Natural killer cell (primary cell): ENCODE data around the gene APOA1. TPM values are rescaled to one million over a fixed set of nuclear protein-coding genes. Genes with fewer than 3 reads are reported as not detected.

ENCODE experiments used
- ATAC-seq, 3 donors: fragments of 150-1000 bp in 2 of 3; fragments of 200-7000 bp in 1 of 3; cut with Tn5 transposase; 1 replicate in 1 of 3; 2 replicates in 2 of 3; pipeline ENCODE4 v1.10.0; 2021; ENCODE audit warnings: mild to moderate bottlenecking in 2 of 3, moderate library complexity in 2 of 3
- DNase-seq, 2 donors: peaks; one replicate each; pipeline versions ENCODE4 v3.0.0 to v3.0.0-alpha.2; 2013 to 2021; ENCODE audit warnings: mixed read lengths in 1 of 2
- H3K27ac ChIP-seq: one replicate; pipeline ENCODE4 v1.5.1; 2013; ENCODE audit warnings: mild to moderate bottlenecking, low read length
- H3K27me3 ChIP-seq: one replicate; pipeline ENCODE4 v1.6.1; 2013; ENCODE audit warnings: low read length; ENCODE audit not compliant: control insufficient read depth, insufficient read depth
- H3K36me3 ChIP-seq: one replicate; pipeline ENCODE4 v1.6.1; 2013; ENCODE audit warnings: low read length; ENCODE audit not compliant: control insufficient read depth, insufficient read depth
- H3K4me1 ChIP-seq: one replicate; pipeline ENCODE4 v1.6.1; 2013; ENCODE audit warnings: low read length; ENCODE audit not compliant: control insufficient read depth, insufficient read depth
- H3K4me3 ChIP-seq: one replicate; pipeline ENCODE4 v1.5.1; 2013; ENCODE audit warnings: low read length
- H3K9me3 ChIP-seq: one replicate; pipeline ENCODE4 v1.6.1; 2013; ENCODE audit warnings: low read length; ENCODE audit not compliant: control insufficient read depth, insufficient read depth
- H3K27ac Mint-ChIP-seq, 2 donors: one replicate each; pipeline ENCODE4 v1.8.0; 2022; ENCODE audit warnings: mild to moderate bottlenecking in 2 of 2, mixed read lengths in 2 of 2, moderate library complexity in 1 of 2
- H3K27me3 Mint-ChIP-seq, 2 donors: one replicate each; pipeline ENCODE4 v1.8.0; 2022; ENCODE audit warnings: low read depth in 2 of 2, mixed read lengths in 2 of 2
- H3K36me3 Mint-ChIP-seq: one replicate; pipeline ENCODE4 v1.8.0; 2022; ENCODE audit warnings: mixed read lengths
- H3K4me1 Mint-ChIP-seq, 2 donors: one replicate each; pipeline ENCODE4 v1.8.0; 2022; ENCODE audit warnings: mixed read lengths in 2 of 2
- H3K4me3 Mint-ChIP-seq: one replicate; pipeline ENCODE4 v1.8.0; 2022; ENCODE audit warnings: mild to moderate bottlenecking, moderate library complexity, mixed read lengths
- H3K9me3 Mint-ChIP-seq, 2 donors: one replicate each; pipeline ENCODE4 v1.8.0; 2022; ENCODE audit warnings: mixed read lengths in 2 of 2
- WGBS: methylation state at CpG from one replicate; pipeline ENCODE4 v1.1.7; 2013; ENCODE audit warnings: missing lambda C conversion rate; ENCODE audit not compliant: insufficient coverage; 5-methylcytosine and 5-hydroxymethylcytosine counted together
- intact Hi-C: fragments of 100-400 bp; cut with micrococcal nuclease; formaldehyde crosslinking; loops from one replicate; pipeline ENCODE4 v1.14.2; 2022
- total RNA-seq, 4 donors: library from RNA; stranded (reverse); fragments of 120-200 nt in 1 of 4; gene quantifications; one replicate each; pipeline versions ENCODE4 v1.2.3 to v1.2.4, GENCODE V29; 2013 to 2022
- TF ChIP-seq, protein P1 (sequence below): fragments of 200-600 bp; IDR thresholded peaks from one replicate; pipeline ENCODE4 v1.8.0; 2022; ENCODE audit warnings: antibody characterized with exemption

The APOA1 gene
- total RNA-seq, 3 donors from 2014 or later (not counting 1 experiment from before 2014, with no cell fraction given), result 0.54 to 0.87 TPM; not detected in 1

DNA sequence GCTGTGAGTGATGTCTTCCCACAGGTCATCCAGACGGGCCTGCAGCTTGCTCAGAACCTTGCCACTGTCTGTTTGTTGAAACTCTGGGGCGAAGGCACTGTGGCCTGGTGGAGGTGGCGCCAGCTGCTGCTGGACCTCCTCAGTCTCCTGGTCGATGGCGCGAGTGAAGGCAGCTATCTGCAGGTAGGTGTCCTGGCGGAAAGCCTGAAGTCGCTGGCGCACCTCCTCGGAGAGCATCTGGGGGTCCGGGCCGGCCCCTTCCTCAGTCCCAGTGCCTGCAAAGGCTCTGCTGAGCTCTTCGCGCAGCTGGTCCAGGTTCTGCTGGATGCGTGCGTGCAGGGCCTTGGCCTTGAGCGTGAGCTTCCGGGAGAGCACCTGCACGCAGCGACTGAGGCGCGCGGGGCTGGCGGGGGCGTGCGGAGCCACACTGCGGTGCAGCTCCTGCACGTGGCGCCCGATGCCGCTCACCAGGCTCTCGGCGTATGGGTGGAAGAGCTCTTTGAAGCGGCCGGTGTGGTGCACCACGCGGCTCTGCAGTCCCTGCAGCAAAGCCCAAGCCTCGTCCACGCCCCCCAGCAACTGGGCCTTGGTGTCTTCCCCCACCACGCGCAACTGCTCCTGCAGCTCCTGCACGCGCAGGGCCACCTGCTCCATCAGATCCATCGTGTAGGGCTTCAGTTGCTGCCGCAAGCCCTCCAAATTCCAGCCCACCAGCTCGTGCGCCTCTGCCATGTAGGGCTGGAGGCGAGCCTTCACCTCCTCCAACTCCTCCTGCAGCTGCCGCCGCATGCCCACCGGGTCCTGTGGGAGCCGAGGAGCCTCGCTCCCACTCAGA is 47.0 kb downstream of the APOA1 start:
- Mint-ChIP-seq H3K36me3 (peaks cover 5% of the 10 kb centered on the region), H3K4me1 (peaks cover 22 to 35% of the 10 kb centered on the region in 2 donors), H3K27me3 (no peaks in the 10 kb centered on the region), H3K9me3 (no peaks in the 10 kb centered on the region), H3K4me3 (no peak overlapping the region), H3K27ac (no peak overlapping the region)
- 87% methylated on average over 53 of the region's 53 CpGs for WGBS
- Histone ChIP-seq H3K27me3 (no peaks in the 10 kb centered on the region), H3K4me1 (peaks cover 30% of the 10 kb centered on the region), H3K9me3 (no peaks in the 10 kb centered on the region), H3K36me3 (peaks cover 14% of the 10 kb centered on the region), H3K4me3 (no peak overlapping the region), H3K27ac (no peak overlapping the region)
- ATAC-seq, result no peak
- TF ChIP-seq, protein P1, sequence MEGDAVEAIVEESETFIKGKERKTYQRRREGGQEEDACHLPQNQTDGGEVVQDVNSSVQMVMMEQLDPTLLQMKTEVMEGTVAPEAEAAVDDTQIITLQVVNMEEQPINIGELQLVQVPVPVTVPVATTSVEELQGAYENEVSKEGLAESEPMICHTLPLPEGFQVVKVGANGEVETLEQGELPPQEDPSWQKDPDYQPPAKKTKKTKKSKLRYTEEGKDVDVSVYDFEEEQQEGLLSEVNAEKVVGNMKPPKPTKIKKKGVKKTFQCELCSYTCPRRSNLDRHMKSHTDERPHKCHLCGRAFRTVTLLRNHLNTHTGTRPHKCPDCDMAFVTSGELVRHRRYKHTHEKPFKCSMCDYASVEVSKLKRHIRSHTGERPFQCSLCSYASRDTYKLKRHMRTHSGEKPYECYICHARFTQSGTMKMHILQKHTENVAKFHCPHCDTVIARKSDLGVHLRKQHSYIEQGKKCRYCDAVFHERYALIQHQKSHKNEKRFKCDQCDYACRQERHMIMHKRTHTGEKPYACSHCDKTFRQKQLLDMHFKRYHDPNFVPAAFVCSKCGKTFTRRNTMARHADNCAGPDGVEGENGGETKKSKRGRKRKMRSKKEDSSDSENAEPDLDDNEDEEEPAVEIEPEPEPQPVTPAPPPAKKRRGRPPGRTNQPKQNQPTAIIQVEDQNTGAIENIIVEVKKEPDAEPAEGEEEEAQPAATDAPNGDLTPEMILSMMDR, result no peak
- intact Hi-C loops, result loop anchor here (1.0 to 5.0 kb wide), 3 partner anchors 46 to 316 kb away; no protein-coding TSS in a partner anchor
- DNase-seq, result no peak

GRCh38 chr11:116788975-116789374 is 48.4 kb downstream of the APOA1 start:
- H3K27ac Mint-ChIP-seq, result peak overlapping the region; percentile 96 to 97

GRCh38 chr11:116788534-116788933 is 48.9 kb downstream of the APOA1 start:
- Histone ChIP-seq H3K36me3 (peaks cover 33% of the 10 kb centered on the region), H3K27ac (peak overlapping the region; percentile 84), H3K9me3 (no peaks in the 10 kb centered on the region), H3K4me3 (peak overlapping the region; percentile 77), H3K27me3 (no peaks in the 10 kb centered on the region), H3K4me1 (peaks cover 30% of the 10 kb centered on the region)
- peaks cover 30 to 41% of the 10 kb centered on the region in 2 donors for H3K4me1 Mint-ChIP-seq
- ATAC-seq (no peak), DNase-seq (no peak)
- H3K36me3 Mint-ChIP-seq, result peaks cover 19% of the 10 kb centered on the region
- H3K9me3 Mint-ChIP-seq, result no peaks in the 10 kb centered on the region
- WGBS, result 69% methylated on average over 1 of the region's 4 CpGs
- TF ChIP-seq, protein P1, result no peak
- no peaks in the 10 kb centered on the region for H3K27me3 Mint-ChIP-seq
- H3K4me3 Mint-ChIP-seq, result peak overlapping the region; percentile 98
- peak overlapping the region; percentile 96 to 97 for H3K27ac Mint-ChIP-seq
- intact Hi-C loops, result loop anchor here (2.0 kb wide), 1 partner anchor 438 kb away; no protein-coding TSS in a partner anchor

More at GRCh38 chr11:116788975-116789374, 48.4 kb downstream of the APOA1 start:
- no peak overlapping the region for H3K4me3 ChIP-seq
- peak overlapping the region; percentile 98 for H3K4me3 Mint-ChIP-seq
- no peaks in the 10 kb centered on the region for H3K9me3 Mint-ChIP-seq
- no peak for DNase-seq
- H3K9me3 ChIP-seq, result no peaks in the 10 kb centered on the region
- peaks cover 28% of the 10 kb centered on the region for H3K36me3 ChIP-seq
- H3K4me1 Mint-ChIP-seq, result peaks cover 30 to 40% of the 10 kb centered on the region in 2 donors
- no peaks in the 10 kb centered on the region for H3K27me3 Mint-ChIP-seq
- no peak overlapping the region for H3K27ac ChIP-seq
- intact Hi-C loops, result loop anchor here (2.0 kb wide), 1 partner anchor 438 kb away; no protein-coding TSS in a partner anchor
- TF ChIP-seq, protein P1, result no peak
- peaks cover 19% of the 10 kb centered on the region for H3K36me3 Mint-ChIP-seq
- H3K4me1 ChIP-seq, result peaks cover 30% of the 10 kb centered on the region
- H3K27me3 ChIP-seq, result no peaks in the 10 kb centered on the region
- WGBS, result 98% methylated on average over 3 of the region's 4 CpGs
- ATAC-seq, result no peak
